ENCODE data around the gene L3MBTL2.
"Not testable (repeated sequence)": the region's sequence is repeated elsewhere in the genome, so short reads cannot be mapped to it uniquely, and the experiment has no call there.

L3MBTL2 gene

DNA sequence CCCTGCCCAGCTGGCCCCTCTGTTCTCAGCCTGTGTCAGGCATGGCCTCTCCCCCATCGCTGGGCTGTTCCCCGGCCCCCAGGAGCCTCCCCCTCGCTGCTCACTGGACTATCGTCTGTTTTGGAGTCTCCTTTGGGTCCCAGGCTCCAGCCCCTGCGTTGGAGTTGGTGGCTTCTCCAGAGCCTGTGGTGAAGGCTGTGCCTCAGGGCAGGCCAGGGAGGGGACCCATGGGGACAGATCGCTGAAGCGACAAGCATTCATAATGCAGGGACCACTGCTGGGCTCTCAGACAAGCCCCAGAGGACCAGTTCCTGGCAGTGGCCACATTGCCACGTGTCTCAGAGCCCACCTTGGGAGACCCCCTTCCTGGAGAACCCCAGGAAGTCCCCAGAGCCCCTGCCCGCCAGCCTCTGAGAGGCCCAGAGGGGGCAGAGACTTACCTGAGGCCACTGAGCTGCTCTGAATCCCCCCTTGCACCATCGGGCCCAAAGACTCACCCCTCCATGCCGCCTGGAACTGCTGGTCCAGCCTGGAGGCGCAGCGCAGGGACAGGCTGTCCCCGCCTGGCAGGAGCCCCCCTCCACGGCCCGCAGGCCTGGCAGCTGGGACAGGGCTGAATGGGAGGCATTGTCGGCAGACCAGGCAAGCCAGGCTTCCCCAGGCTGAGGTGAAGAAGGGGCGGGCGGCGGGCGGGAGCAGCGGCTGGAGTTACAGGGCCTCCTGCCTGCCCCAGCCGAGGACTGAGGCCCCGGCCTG lies 35.4 kb downstream of the L3MBTL2 start, which contains the start of gene CHADL:
CHADL (minus strand) TSS at position 555 of the 756 bp plus-strand sequence; CDS start at position 505, 50 bp downstream.
- in situ Hi-C loops (cut with HindIII; ENCODE audit: low sequenced_read_pairs), result no loop called here

DNA sequence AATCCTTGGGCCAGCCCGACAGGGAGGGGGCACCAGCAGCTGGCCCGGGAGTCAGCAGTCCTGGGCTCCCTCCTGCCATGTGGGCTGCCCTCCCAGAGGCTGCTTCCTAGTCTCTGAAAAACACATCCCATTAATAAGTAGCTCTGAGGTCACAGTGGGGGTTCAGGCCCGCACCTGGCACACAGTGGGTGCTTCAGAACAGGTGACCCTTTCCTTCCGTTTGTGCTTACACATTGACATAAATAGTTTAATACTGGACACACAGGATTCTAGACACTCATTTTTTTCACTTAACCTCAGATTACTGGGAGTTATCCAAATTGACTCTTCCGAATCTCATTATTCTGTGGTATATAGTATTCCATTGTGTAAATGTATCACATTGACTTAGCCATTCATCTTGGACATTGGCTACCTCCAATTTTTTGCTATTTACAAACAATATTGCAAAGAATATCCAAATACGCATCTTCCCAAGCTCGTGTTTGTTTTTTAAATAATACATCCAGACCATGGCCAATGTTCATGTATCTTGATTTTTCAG lies 36.1 kb downstream of the L3MBTL2 start:
- in situ Hi-C loops (cut with HindIII; ENCODE audit: low sequenced_read_pairs), result no loop called here

DNA sequence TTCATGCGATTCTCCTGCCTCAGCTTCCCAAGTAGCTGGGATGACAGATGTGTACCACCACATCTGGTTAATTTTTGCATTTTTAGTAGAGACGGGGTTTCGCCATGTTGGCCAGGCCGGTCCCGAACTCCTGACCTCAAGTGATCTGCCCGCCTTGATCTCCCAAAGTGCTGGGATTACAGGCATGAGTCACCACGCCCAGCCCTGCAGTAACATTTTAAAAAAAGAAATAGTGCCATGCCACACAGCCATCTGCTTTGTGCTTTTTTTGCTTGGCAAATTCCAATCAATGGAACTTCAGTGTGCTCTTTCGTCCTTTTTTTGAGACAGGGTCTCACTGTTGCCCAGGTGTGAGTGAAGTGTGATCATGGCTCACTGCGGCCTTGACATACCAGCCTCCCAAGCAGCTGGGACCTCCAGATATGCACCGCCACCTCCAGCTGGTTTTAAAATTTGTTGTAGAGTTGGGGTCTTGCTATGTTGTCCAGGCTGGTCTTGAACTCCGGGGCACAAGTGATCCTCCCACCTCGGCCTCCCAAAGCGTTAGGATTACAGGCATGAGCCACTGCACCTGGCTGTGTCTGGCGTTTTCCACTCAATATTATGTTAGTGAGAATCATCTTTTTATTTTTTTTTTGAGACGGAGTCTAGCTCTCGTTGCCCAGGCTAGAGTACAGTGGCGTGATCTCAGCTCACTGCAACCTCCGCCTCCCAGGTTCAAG lies 37.4 kb downstream of the L3MBTL2 start:
- in situ Hi-C loops (cut with HindIII; ENCODE audit: low sequenced_read_pairs), result no loop called here

DNA sequence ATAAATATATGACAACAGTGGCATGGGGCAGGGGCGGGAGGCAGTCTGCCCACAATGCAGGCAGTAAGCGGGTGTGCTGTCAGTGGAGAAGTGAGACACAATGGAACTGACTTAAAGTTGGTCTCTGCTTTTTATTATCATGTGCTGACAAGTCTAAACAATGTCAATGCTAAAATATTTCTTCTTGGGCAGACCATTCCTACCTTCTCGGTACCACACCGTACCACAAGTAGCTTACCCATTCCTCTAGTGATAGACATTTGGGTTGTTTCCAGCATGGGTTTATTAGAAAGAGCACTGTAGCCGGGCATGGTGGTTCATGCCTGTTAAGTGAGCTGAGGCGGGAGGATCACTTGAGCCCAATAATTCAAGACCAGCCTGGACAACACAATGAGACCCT lies 38.2 kb downstream of the L3MBTL2 start:
- in situ Hi-C loops (cut with HindIII; ENCODE audit: low sequenced_read_pairs), result no loop called here

DNA sequence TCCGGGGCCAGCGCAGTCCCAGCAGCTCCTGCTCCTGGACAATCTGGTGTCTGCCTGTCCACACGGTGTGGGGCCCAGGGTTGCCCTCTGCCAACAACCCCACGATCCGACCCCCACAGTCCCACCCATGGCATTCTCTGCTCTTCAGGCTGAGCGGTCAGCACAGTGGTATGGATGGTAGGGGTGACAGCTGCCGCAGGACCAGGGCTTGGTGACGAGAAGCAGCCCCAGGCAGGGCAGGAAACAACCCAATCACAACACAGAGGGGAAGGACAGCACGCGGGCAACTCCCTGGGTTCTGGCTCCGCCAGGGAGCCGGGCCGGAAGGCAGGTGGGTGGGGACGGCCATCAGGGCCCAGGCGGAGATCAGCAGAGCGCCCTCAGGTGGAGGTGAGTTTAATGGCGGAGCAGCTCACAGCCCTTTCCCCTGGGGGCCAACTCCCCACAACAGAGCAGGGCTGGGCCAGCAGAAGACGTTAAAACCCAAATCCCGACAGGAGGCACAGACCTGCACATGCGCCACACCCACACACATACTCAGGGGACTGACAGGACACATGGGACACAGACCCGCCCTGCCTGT lies 40.9 kb downstream of the L3MBTL2 start:
- in situ Hi-C loops (cut with HindIII; ENCODE audit: low sequenced_read_pairs), result no loop called here

DNA sequence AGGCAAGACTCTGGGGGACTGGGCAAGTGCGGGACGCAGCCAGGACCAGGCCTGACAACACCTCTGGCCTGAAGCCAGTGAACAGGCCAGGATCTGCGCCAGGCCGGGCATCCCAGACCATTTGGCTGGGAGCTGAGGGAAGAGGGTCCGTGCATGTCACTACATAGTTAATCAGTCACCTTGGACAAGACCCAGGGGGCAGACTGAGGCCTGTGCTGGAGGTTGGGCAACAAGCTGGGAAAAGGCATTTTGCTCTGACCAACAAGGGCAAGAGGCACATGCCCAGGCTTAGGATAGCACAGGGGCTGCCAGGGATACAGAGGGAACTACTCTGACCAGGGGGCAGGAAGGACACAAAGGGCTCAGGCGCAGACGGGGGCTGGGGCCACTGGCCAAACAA lies 42.6 kb downstream of the L3MBTL2 start:
- in situ Hi-C loops (cut with HindIII; ENCODE audit: low sequenced_read_pairs), result no loop called here

DNA sequence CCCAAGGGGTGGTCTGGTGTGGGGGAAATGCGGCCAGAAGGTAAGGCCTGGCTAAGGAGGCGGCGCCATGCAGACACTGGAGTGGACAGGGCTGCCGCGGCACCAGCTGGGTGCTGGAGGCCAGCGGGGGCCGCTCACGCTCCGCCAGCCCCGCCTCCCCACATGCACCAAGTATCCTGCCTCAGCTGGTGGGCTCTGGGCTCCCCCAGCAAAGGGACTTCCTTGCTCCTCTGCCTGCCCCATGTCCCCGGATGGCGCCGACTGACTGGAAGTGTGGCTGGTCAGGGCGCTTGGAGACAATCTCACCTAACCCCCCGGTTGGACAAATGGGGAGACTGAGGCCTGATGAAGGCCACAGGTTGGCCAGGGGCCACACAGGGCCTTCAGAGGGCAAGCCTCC lies 43.2 kb downstream of the L3MBTL2 start:
- in situ Hi-C loops (cut with HindIII; ENCODE audit: low sequenced_read_pairs), result no loop called here

DNA sequence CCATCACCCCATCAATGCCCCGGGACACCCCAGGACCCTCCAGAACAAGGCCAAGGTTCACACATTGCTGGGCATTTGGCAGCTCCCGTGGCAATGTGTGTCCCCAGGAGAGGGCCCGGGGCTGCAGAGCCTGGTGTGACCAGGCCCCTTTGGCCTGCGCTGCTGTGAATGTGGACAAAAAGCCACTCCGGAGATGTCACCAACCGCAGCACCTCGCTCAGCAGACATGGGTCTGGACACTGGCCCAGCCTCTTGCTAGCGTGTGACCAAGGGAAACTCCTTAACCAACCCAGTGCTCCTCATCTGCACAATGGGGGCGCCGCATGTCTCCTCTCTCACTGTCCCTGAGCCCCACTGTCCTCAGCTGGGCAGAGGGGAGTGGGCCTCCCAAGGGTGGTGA lies 43.6 kb downstream of the L3MBTL2 start:
- in situ Hi-C loops (cut with HindIII; ENCODE audit: low sequenced_read_pairs), result no loop called here

DNA sequence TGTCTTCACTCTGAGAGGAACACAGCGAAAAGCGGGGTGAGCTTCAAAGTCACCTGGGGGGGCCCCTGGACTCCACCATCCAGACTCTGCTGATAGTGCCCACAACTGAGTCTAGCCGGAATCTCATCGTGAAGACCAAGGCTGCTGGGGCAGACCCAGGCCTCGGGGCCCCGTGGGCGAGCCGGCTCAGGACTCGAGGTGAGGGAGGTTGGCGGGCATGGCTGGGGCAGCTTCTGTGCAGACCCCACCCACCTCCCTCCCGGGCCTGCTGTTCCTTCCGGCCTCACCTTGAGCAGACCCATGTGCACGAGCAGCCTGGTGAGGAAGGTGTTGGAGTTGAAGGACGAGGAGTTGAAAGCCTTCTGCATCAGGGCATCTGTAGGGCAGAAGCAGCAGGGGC lies 44.3 kb downstream of the L3MBTL2 start:
- in situ Hi-C loops (cut with HindIII; ENCODE audit: low sequenced_read_pairs), result no loop called here

DNA sequence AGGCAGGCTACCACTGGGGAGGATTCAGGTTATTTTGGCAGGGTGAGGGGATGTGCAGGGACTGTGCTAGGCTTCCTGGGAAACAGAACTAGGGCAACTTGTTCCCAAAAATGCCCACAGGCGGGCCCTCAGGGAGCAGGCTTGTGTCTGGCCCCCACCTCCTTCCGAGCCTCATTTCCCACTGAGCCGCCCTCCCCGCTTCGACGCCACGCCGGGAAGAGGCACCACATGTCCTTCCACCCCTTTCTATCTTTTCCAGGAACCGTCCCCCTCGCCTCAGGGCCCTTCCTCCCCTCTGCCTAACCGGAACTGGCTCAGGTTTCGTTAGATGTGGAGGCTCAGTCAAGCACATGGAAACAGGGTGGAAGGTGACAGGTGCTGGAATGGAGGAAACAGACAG lies 45.0 kb downstream of the L3MBTL2 start:
- in situ Hi-C loops (cut with HindIII; ENCODE audit: low sequenced_read_pairs), result no loop called here

DNA sequence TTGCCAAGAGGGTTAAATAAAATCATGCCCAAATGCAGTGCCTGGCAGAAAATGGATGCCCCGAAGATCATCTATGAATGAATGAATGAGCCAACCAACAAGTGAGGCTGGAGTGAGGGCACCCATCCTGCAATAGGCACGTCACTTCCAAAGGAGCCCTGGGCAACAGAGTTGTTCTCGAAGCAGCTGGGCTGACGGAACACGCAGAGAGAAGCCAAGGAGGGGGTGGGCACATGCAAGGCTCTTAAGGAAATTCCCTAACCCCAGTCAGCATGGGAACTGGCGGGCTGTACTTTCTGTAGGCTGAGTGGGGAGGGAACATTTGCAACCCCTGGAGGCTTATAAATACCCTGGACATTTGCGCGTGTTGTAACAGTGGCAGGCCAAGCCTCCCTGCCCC lies 47.3 kb downstream of the L3MBTL2 start:
- in situ Hi-C loops (cut with HindIII; ENCODE audit: low sequenced_read_pairs), result no loop called here

DNA sequence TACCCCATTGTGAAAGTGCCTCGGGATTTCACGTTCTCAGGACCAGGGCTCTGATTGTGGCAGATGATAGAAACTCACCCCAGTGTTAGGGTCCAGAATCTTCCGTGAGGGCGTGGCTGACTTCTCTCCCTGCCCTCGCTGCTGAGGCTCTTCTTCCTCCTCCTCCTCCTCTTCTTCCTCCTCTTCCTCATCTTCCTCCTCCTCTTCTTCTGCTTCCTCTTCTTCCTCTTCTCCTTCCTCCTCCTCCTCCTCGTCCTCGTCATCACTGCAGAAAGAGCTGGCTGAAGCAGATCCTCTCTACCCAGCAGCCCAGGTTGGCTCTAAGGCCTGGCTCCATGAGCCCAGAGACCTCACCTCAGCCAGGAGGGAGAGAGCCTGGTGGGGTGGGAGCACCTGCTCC lies 49.1 kb downstream of the L3MBTL2 start:
- in situ Hi-C loops (cut with HindIII; ENCODE audit: low sequenced_read_pairs), result no loop called here

DNA sequence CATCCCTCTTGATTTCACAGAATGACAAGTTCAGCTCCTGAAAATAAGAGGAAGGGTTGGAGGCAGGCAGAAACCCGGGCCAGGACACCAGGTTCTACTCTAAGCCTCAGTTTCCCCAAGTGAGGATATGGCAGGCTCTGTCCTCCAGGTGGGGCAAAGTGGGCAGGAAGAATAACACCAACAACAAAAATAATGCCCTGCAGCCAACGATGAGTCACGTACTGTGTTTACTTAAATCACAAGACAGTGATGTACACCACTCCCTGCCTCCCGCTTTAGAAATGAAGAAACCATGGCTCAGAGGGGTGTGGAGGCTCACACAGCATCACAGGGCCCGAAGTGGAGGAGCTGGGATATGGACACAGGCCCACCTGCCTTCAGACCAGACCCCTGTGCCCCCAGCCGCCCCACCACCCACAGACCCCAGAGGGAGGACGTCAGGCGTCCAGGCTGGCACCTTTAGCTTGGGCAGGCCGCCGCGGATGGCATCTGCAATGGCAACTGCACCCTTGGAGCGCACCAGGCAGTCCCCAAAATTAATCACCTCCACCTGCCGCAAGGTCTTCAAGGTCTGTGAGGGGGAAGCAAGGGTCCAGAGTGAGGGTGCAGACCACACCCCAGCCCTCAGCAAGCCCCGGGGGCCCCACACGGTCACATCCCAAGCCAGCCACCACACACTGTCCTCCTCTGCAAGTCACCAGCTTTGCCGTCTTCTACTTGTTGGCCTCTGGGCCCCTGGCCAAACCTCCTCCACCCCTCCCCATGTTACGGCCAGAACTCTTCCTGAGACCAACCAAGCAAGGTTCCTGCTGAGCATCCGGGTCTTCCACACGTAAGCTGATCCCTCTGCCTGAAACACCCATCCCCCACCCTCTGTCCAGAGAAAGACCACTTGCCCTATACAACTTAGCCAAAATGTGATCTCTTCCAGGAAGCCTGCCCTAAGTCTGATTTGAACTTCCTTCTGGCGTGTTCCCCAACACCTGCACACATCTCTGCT lies 51.4 kb downstream of the L3MBTL2 start:
- in situ Hi-C loops (cut with HindIII; ENCODE audit: low sequenced_read_pairs), result no loop called here

DNA sequence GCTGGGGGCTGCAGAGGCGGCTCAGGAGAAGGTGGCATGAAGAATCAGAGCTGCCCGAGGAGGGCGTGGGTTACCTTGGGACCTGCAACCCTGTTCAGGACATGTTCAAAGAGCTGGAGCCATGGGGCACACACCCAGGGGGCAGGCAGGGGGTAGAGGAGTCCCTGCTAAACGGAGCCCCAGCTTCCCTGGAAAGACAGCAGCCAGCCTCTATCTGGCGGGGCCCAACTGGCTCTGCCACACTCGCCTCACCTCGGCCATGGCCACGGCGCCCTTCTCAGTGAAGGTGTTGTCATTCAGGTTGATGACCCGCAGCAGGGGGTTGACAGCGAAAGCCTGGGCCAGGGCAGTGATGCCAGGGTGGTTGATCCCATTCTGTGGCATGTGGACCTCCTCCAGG lies 52.6 kb downstream of the L3MBTL2 start:
- in situ Hi-C loops (cut with HindIII; ENCODE audit: low sequenced_read_pairs), result no loop called here

DNA sequence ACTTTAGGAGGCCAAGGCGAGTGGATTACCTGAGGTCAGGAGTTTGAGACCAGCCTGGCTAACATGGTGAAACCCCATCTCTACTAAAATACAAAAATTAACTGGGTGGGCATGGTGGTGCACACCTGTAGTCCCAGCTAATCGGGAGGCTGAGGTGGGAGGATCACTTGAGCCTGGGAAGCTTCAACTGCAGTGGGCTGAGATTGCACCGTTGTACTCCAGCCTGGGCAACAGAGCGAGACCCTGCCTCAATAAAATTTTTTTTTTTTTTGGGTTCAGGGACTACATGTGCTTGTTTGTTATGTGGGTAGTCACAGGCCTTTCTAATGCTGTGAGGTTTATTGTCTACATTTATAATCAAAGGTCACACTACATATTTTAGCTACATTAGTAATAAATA lies 54.6 kb downstream of the L3MBTL2 start:
- in situ Hi-C loops (cut with HindIII; ENCODE audit: low sequenced_read_pairs), result not testable (repeated sequence)

DNA sequence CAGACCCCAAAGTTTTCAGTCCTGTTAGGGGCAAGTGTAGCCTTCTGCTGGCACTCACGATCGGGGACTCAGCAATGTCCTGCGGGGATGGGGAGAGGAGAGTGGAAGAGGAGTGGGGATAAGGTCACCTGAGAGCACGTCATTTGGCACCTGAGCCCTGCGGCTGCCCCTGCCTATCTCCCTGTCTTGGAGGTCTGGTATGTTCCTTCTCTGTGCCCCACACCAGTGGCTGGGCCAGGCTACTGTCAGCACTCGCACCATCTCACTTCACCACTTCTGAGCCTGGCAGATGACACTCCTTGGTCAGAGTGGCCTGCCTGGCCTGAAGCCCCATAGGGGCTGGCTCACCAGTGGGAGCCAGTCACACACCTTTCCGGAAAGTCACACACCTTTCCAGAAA lies 55.8 kb downstream of the L3MBTL2 start:
- in situ Hi-C loops (cut with HindIII; ENCODE audit: low sequenced_read_pairs), result no loop called here

DNA sequence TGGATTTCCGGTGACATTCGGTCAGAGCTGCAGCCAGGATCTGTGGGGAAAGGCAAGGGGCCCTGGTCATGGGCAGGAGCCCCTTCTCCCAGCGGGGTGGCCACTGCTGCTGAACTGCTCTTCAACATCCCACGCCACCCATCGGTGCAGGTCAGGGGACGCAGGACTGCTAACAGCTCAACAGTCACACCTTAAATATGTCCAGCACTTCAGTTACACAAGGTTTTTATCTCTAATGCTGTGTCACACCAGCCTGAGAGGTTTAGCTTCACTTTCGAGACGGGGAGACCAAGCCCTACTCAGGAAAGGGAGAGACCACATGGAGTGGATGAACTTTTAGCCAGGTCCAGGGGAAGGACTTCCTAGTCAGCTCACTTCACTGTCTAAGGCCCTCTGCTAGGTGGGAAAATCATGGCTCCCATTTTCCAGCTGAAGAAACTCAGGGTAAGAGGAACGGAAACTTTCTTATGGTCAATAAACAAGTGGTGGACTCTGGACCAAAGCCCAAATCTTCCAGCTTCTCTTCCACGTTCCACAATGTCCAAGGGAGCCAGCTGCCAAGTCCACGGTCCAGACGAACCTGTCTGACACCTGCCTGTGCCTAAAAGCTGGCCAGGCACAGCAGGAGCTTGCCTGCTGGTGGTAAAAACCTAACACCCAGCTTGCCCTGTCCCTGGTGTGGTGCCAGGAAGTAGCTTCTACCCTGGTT lies 56.6 kb downstream of the L3MBTL2 start:
- in situ Hi-C loops (cut with HindIII; ENCODE audit: low sequenced_read_pairs), result no loop called here

DNA sequence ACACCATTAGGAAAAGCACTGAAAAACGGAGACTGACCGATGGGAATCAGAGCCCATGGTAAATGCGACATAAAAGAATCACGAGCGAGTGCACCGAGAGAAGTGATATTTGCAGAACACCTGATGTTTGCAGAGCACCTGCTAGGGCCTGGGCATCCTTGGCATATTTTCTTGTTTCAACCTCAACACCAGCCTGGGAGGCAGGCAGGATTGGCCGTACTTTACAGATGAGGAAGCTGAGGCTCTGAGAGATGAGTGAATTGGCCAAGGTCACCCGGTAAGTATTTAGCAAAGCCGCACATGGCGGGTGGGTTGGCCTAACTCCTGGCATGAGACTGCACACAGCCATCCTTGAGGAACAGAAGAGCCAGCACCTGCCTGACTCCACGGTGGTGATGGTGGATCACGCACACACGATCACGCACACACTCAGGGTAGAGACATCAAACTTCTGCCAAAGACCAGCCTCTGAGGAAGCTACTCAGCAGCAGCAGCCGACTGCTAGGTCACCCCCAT lies 57.2 kb downstream of the L3MBTL2 start:
- in situ Hi-C loops (cut with HindIII; ENCODE audit: low sequenced_read_pairs), result no loop called here

DNA sequence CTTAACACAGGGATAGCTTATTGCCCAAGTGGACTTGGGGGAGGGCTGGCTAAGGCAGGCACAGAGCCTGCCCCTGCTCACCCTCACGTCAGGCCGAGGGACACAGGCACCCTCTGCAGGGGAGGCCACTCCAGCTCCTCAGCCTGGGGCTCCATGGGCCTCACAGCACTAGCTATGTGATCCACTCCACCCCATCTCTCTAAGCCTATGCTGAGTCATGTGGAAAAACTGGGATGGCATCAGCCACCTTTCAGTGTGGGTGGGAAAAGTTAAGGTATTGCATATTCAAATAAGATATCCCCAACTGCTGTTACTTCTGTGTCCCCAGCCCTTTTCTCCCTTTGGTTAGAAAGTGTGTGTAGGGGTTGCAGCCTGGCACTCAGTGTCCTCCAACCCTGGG lies 58.6 kb downstream of the L3MBTL2 start:
- in situ Hi-C loops (cut with HindIII; ENCODE audit: low sequenced_read_pairs), result no loop called here

Measured in endothelial cell of hepatic sinusoid (primary cell).